Natural killer cell (primary cell): ENCODE data around the gene PSAP. TPM values are rescaled to one million over a fixed set of nuclear protein-coding genes. Genes with fewer than 3 reads are reported as not detected.

Experiments
- ATAC-seq, 3 donors: fragments of 150-1000 bp in 2 of 3; fragments of 200-7000 bp in 1 of 3; cut with Tn5 transposase; 1 replicate in 1 of 3; 2 replicates in 2 of 3; pipeline ENCODE4 v1.10.0; 2021; ENCODE audit warnings: mild to moderate bottlenecking in 2 of 3, moderate library complexity in 2 of 3
- DNase-seq, 2 donors: peaks; one replicate each; pipeline versions ENCODE4 v3.0.0 to v3.0.0-alpha.2; 2013 to 2021; ENCODE audit warnings: mixed read lengths in 1 of 2
- H3K27ac ChIP-seq: one replicate; pipeline ENCODE4 v1.5.1; 2013; ENCODE audit warnings: mild to moderate bottlenecking, low read length
- H3K27me3 ChIP-seq: one replicate; pipeline ENCODE4 v1.6.1; 2013; ENCODE audit warnings: low read length; ENCODE audit not compliant: control insufficient read depth, insufficient read depth
- H3K36me3 ChIP-seq: one replicate; pipeline ENCODE4 v1.6.1; 2013; ENCODE audit warnings: low read length; ENCODE audit not compliant: control insufficient read depth, insufficient read depth
- H3K4me1 ChIP-seq: one replicate; pipeline ENCODE4 v1.6.1; 2013; ENCODE audit warnings: low read length; ENCODE audit not compliant: control insufficient read depth, insufficient read depth
- H3K4me3 ChIP-seq: one replicate; pipeline ENCODE4 v1.5.1; 2013; ENCODE audit warnings: low read length
- H3K9me3 ChIP-seq: one replicate; pipeline ENCODE4 v1.6.1; 2013; ENCODE audit warnings: low read length; ENCODE audit not compliant: control insufficient read depth, insufficient read depth
- H3K27ac Mint-ChIP-seq, 2 donors: one replicate each; pipeline ENCODE4 v1.8.0; 2022; ENCODE audit warnings: mild to moderate bottlenecking in 2 of 2, mixed read lengths in 2 of 2, moderate library complexity in 1 of 2
- H3K27me3 Mint-ChIP-seq, 2 donors: one replicate each; pipeline ENCODE4 v1.8.0; 2022; ENCODE audit warnings: low read depth in 2 of 2, mixed read lengths in 2 of 2
- H3K36me3 Mint-ChIP-seq: one replicate; pipeline ENCODE4 v1.8.0; 2022; ENCODE audit warnings: mixed read lengths
- H3K4me1 Mint-ChIP-seq, 2 donors: one replicate each; pipeline ENCODE4 v1.8.0; 2022; ENCODE audit warnings: mixed read lengths in 2 of 2
- H3K4me3 Mint-ChIP-seq: one replicate; pipeline ENCODE4 v1.8.0; 2022; ENCODE audit warnings: mild to moderate bottlenecking, moderate library complexity, mixed read lengths
- H3K9me3 Mint-ChIP-seq, 2 donors: one replicate each; pipeline ENCODE4 v1.8.0; 2022; ENCODE audit warnings: mixed read lengths in 2 of 2
- WGBS: methylation state at CpG from one replicate; pipeline ENCODE4 v1.1.7; 2013; ENCODE audit warnings: missing lambda C conversion rate; ENCODE audit not compliant: insufficient coverage; 5-methylcytosine and 5-hydroxymethylcytosine counted together
- intact Hi-C: fragments of 100-400 bp; cut with micrococcal nuclease; formaldehyde crosslinking; loops from one replicate; pipeline ENCODE4 v1.14.2; 2022
- total RNA-seq, 4 donors: library from RNA; stranded (reverse); fragments of 120-200 nt in 1 of 4; gene quantifications; one replicate each; pipeline versions ENCODE4 v1.2.3 to v1.2.4, GENCODE V29; 2013 to 2022
- TF ChIP-seq, protein P1 (sequence below): fragments of 200-600 bp; IDR thresholded peaks from one replicate; pipeline ENCODE4 v1.8.0; 2022; ENCODE audit warnings: antibody characterized with exemption

PSAP gene
- total RNA-seq, 3 donors from 2014 or later (not counting 1 experiment from before 2014, with no cell fraction given) = 324 to 488 (median 428) TPM

DNA sequence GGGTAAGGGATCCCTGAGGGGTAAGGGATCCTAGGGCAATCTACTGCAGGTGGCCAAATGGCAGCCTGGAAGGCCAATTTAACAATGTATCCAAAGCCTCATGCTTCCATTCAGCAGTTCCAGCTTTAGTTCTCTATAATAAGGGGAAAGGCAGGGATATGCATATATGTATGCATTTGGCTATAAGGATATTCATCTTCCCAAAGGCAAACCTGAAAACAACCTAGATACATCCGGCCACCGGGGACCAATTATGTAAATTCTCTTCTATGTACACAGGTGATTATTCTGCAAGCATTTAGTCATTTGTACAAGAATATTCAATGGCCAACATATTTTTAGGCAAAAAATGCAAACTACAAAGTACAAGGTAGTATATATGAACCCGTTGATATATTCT is 26.7 kb downstream of the PSAP start:
- Histone ChIP-seq H3K4me1 (peaks cover 25% of the 10 kb centered on the region), H3K27ac (no peak overlapping the region), H3K4me3 (no peak overlapping the region), H3K9me3 (no peaks in the 10 kb centered on the region), H3K27me3 (no peaks in the 10 kb centered on the region), H3K36me3 (peaks cover 82% of the 10 kb centered on the region)
- Mint-ChIP-seq H3K36me3 (no peaks in the 10 kb centered on the region), H3K27me3 (no peaks in the 10 kb centered on the region), H3K27ac (no peak overlapping the region), H3K4me1 (peaks cover 22 to 24% of the 10 kb centered on the region in 2 donors), H3K4me3 (no peak overlapping the region), H3K9me3 (no peaks in the 10 kb centered on the region)
- TF ChIP-seq, protein P1, sequence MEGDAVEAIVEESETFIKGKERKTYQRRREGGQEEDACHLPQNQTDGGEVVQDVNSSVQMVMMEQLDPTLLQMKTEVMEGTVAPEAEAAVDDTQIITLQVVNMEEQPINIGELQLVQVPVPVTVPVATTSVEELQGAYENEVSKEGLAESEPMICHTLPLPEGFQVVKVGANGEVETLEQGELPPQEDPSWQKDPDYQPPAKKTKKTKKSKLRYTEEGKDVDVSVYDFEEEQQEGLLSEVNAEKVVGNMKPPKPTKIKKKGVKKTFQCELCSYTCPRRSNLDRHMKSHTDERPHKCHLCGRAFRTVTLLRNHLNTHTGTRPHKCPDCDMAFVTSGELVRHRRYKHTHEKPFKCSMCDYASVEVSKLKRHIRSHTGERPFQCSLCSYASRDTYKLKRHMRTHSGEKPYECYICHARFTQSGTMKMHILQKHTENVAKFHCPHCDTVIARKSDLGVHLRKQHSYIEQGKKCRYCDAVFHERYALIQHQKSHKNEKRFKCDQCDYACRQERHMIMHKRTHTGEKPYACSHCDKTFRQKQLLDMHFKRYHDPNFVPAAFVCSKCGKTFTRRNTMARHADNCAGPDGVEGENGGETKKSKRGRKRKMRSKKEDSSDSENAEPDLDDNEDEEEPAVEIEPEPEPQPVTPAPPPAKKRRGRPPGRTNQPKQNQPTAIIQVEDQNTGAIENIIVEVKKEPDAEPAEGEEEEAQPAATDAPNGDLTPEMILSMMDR = no peak
- WGBS = 100% methylated on average over 2 of the region's 3 CpGs
- DNase-seq (no peak), ATAC-seq (no peak)
- intact Hi-C loops = no loop called here

DNA sequence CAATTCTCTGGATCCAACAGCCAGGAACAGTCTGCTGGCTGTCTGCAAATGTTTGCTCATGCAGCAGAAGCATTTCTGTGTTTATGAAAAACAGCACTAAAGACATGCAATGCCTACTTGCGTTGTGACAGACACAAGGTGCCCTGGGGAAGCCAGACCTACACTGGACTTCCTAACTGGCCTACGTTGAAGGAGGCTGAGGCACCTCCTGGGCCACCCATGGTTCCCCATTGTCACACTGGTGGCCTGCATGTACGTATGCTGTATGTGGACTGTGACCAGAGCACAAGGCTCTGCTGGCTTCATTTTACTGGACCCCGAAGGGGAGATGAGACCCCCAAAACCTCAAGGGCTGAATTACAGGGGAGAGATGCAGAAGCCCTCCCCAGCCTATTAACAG is 27.7 kb downstream of the PSAP start:
- Histone ChIP-seq H3K27me3 (no peaks in the 10 kb centered on the region), H3K9me3 (no peaks in the 10 kb centered on the region), H3K4me1 (peaks cover 30% of the 10 kb centered on the region), H3K27ac (no peak overlapping the region), H3K4me3 (no peak overlapping the region), H3K36me3 (peaks cover 85% of the 10 kb centered on the region)
- Mint-ChIP-seq H3K9me3 (no peaks in the 10 kb centered on the region), H3K36me3 (no peaks in the 10 kb centered on the region), H3K4me1 (peaks cover 22 to 24% of the 10 kb centered on the region in 2 donors), H3K27me3 (no peaks in the 10 kb centered on the region), H3K4me3 (no peak overlapping the region), H3K27ac (no peak overlapping the region)
- intact Hi-C loops = no loop called here
- TF ChIP-seq, protein P1 = no peak
- WGBS = 96% methylated on average over 4 of the region's 4 CpGs
- ATAC-seq (no peak), DNase-seq (no peak)

DNA sequence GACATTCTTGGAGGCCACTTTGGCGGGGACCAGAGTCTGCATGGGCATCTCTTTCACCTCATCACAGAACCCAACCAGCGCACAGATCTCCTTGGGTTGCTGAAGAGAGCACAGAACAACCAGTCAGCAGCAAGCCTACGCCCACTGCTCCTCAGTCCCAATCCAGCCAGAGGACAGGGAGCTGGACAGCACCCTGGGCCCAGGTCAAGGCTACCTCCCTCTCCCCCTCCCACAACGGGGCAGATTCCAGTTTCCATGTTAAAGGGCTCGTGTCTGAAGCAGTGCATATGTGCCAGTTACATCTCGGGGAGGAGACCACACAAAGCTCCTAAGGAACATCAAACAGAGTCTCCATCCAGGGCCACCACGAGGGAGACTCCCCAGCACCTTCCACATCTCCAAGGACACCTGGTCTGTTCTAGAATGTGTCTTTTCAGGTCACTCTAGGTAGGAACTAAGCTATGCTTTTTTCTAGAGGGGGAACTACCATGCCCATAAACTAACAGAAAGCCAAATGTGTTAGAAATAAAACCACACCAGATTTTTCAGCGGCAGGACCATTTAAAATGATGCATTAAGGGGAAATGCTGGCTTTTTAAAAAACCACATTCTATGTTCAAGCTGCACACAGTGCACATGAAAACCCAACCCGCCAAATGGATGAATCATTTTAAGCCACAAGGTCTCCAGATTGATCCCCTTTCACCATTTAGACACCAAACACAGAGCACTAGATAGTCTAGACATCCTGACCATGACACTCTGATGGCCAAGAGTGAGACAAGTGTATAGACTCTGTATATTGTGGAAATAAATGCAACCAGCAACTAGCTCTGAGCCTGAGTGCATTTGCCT is 28.9 kb downstream of the PSAP start:
- no peaks in the 10 kb centered on the region for H3K9me3 Mint-ChIP-seq
- Histone ChIP-seq H3K36me3 (peaks cover 88% of the 10 kb centered on the region), H3K9me3 (no peaks in the 10 kb centered on the region), H3K4me3 (no peak overlapping the region), H3K27ac (no peak overlapping the region), H3K27me3 (no peaks in the 10 kb centered on the region), H3K4me1 (peaks cover 34% of the 10 kb centered on the region)
- intact Hi-C loops = no loop called here
- ATAC-seq = peak; percentile 48 to 82 (median 74)
- H3K27ac Mint-ChIP-seq = peak overlapping the region; percentile 21 to 35
- H3K4me1 Mint-ChIP-seq = peaks cover 22 to 24% of the 10 kb centered on the region in 2 donors
- TF ChIP-seq, protein P1 = no peak
- H3K27me3 Mint-ChIP-seq = no peaks in the 10 kb centered on the region
- 67% methylated on average over 9 of the region's 9 CpGs for WGBS
- H3K4me3 Mint-ChIP-seq = no peak overlapping the region
- H3K36me3 Mint-ChIP-seq = no peaks in the 10 kb centered on the region
- DNase-seq = no peak
